ENCODE data around the gene MEGF11.

- no peak for TF ChIP-seq GATA2 (IDR thresholded peaks at IDR 0.05; ENCODE audit: low read depth, low read length)
- no peak for TF ChIP-seq GATA3 (IDR thresholded peaks at IDR 0.05; ENCODE audit: low read depth, low read length)
Measured at GRCh38 chr15:66044837-66045236, 208.7 kb downstream of the MEGF11 start.
